Right lobe of liver (tissue), 4 donors: ENCODE data around the gene MAPRE2.

ENCODE experiments used
- CTCF ChIP-seq, 4 donors: fragments of 200-600 bp in 3 of 4; fragments of 450-650 bp in 1 of 4; IDR thresholded peaks; one replicate each; pipeline versions ENCODE4 v1.5.1 to v1.8.0; 2016 to 2022; ENCODE audit warnings: antibody characterized with exemption in 4 of 4, mild to moderate bottlenecking in 2 of 4
- POLR2A ChIP-seq: fragments of 450-650 bp; IDR thresholded peaks from one replicate; pipeline ENCODE4 v1.6.1; 2017; ENCODE audit warnings: antibody characterized with exemption, mild to moderate bottlenecking
- donor health status: DM: no; HTN: no; CAD: no.
- donor health status: DM: no; HTN: no; CAD: no.
- donor health status: DM: no; HTN: yes; CAD: no.

DNA sequence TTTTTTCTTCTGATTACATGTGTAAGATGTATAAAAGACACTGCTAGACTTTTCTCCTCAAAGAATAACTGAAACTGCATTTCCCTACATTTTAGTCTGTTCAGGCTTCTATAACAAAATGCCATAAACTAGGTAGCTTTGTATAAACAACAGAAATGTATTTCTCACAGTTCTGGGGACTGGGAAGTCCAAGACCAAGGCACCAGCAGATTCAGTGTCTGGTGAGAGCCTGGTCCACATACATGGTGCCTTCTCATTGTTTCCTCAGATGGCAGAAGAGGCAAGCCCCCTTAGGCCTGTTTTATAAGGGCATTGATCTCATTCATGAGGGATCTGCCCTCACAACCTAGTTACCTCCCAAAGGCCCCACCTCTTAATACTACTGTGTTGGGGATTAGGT lies 71.5 kb downstream of the MAPRE2 start:
- TF ChIP-seq CTCF (IDR thresholded peaks at IDR 0.05) (no peak), POLR2A (no peak)
